ENCODE results near the gene MGLL. TPM values are rescaled to one million over a fixed set of nuclear protein-coding genes. Genes with fewer than 3 reads are reported as not detected.

Gene MGLL
- total RNA-seq, 1 experiment from 2014 or later: 6.8 TPM

DNA sequence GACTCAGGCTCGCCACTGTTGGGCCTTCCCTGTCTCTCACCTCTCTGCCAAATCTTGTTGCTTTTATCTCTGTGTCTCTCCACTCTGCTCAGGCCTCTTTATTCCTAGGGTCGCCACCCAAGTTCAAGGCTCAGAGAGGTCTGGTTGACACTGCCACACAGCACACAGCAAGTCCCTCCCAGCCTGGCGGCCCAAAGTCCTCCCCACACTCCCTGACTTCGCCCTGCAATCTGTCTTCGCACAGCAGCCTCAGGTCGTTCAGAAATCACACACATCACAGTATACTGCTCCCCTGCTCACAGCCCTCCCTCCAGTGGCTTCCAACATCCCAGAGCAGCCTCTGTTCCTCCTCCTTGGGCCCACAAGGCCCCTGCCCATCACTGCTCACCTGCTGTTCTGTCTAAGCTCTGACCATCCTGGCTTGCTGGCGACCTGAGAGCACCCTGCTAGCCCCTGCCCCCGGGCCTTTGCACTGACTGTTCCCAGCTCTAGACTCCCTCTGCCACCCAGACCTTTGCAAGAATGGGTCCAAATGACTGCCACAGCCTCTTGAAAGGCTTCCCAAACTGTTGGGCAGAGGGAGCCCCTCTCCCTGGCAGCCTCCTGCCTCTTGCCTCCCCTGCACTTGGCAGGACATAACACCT is 48.4 kb downstream of the MGLL start (continued):
- TF ChIP-seq, protein P1, sequence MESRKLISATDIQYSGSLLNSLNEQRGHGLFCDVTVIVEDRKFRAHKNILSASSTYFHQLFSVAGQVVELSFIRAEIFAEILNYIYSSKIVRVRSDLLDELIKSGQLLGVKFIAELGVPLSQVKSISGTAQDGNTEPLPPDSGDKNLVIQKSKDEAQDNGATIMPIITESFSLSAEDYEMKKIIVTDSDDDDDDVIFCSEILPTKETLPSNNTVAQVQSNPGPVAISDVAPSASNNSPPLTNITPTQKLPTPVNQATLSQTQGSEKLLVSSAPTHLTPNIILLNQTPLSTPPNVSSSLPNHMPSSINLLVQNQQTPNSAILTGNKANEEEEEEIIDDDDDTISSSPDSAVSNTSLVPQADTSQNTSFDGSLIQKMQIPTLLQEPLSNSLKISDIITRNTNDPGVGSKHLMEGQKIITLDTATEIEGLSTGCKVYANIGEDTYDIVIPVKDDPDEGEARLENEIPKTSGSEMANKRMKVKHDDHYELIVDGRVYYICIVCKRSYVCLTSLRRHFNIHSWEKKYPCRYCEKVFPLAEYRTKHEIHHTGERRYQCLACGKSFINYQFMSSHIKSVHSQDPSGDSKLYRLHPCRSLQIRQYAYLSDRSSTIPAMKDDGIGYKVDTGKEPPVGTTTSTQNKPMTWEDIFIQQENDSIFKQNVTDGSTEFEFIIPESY (IDR thresholded peaks at IDR 0.05; ENCODE audit: extremely low read depth, insufficient replicate concordance, low read length): no peak
- TF ChIP-seq CBX3 (IDR thresholded peaks at IDR 0.05; ENCODE audit: low read depth): no peak
- TF ChIP-seq SP1 (IDR thresholded peaks at IDR 0.05; ENCODE audit: low read depth): no peak
- no peak for TF ChIP-seq CEBPB (IDR thresholded peaks at IDR 0.05; ENCODE audit: low read depth)
- TF ChIP-seq SRF (IDR thresholded peaks at IDR 0.05; ENCODE audit: low read depth): no peak

DNA sequence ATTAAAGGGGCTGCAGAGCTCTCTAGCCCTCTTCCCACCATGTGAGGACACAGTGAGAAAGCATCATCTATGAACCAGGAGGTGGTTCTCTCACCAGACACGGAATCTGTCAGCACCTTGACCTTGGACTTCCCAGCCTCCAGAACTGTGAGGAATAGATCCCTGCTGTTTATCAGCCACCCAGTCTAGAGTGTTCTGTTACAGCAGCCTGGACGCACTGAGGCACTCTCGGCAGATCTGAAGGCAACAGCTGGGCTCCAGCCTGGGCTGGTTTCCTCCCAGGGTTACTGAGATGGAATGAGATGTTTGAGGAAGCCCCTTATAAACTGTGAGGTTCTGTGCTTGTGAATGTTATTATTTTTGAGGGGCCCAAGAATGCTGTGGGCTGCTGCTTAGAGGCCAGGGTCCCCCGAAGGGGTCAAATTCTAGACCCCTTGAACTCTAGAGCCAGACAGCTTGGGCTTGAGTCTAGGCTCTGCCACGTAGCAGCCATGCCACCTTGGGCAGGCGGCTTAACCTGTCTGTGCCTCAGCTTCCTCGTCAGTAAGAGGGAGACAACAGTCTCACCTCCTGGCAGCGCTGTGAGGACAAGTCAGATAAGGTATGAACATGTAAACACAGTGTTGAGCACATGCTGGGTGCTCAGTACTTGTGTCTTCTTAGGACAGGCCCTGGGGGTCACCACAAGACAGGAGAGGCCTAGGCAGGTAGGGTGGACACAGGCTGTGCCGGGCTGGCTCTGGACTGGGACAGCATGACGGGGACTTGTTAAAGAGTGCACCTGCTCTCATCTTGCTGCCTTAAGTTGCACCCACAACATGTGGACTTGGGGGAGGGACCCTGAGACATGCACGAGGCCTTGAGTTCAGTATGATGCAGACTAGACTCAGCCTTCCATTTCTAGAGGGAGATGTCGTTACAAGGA is 49.2 kb downstream of the MGLL start:
- BruUV-seq (replicated peaks): no TSS peak
- Histone ChIP-seq H3K79me2 (ENCODE audit: insufficient read depth, low read length) (no peaks in the 10 kb centered on the region), H3K9me3 (ENCODE audit: control insufficient read depth in 1 of 2, insufficient read depth in 1 of 2, low read depth in 1 of 2, low read length in 2 of 2) (no peaks in the 10 kb centered on the region), H2AFZ (ENCODE audit: low read depth, low read length, poor library complexity, severe bottlenecking) (no peak overlapping the region), H3K4me2 (ENCODE audit: low read length) (no peak overlapping the region), H3K9ac (ENCODE audit: low read length) (no peak overlapping the region), H3K27ac (ENCODE audit: low read depth, low read length) (no peak overlapping the region), H3K4me1 (ENCODE audit: control insufficient read depth in 1 of 2, insufficient read depth in 2 of 2, low read length in 2 of 2) (peaks cover 8 to 29% of the 10 kb centered on the region in 2 experiments), H3K4me3 (replicated peaks in 1 of 2; ENCODE audit: low read depth in 1 of 2, low read length in 2 of 2) (no peak overlapping the region), H4K20me1 (ENCODE audit: insufficient read depth) (no peaks in the 10 kb centered on the region), H3K9me2 (ENCODE audit: insufficient read depth) (no peaks in the 10 kb centered on the region), H3K27me3 (ENCODE audit: insufficient read depth, low read length) (no peaks in the 10 kb centered on the region), H3K36me3 (ENCODE audit: control insufficient read depth in 1 of 2, insufficient read depth in 2 of 2, low read length in 2 of 2) (no peaks in the 10 kb centered on the region)
- no peak for DNase-seq (ENCODE audit: low read depth, low spot score)
- ChIA-PET RAD21 (ENCODE audit: low non-redundant PET in 1 of 2, low total read pairs in 2 of 2, uncharacterized antibody in 2 of 2, unreplicated experiment in 2 of 2) (no interaction called here), CTCF (no interaction called here), POLR2A (no interaction called here)
- TF ChIP-seq RAD21 (IDR thresholded peaks at IDR 0.05; ENCODE audit: low read depth) (no peak), EZH2phosphoT487 (IDR thresholded peaks at IDR 0.05; ENCODE audit: borderline replicate concordance) (no peak), SIN3A (IDR thresholded peaks at IDR 0.05; ENCODE audit: low read depth) (no peak)
- TF ChIP-seq, protein P2, sequence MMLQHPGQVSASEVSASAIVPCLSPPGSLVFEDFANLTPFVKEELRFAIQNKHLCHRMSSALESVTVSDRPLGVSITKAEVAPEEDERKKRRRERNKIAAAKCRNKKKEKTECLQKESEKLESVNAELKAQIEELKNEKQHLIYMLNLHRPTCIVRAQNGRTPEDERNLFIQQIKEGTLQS (IDR thresholded peaks at IDR 0.05): no peak
- intact Hi-C loops (cut with micrococcal nuclease): no loop called here
- ATAC-seq: no peak
